Measurements from ENCODE around the gene SPTBN1. TPM values are rescaled to one million over a fixed set of nuclear protein-coding genes. Genes with fewer than 3 reads are reported as not detected.

Gene SPTBN1
- total and polyA plus RNA-seq, 9 of the 15 experiments (the other 6 are each of a cell fraction or from before 2014, with no cell fraction given): 8.9 to 66.8 (median 31.4) TPM

- H2AFZ ChIP-seq (ENCODE audit: low read depth, low read length): no peak overlapping the region
- in situ Hi-C loops (cut with MboI): no loop called here
- ChIA-PET POLR2A (interaction anchor here (0.8 to 2.3 kb wide), 2 partner anchors 9 to 10 kb away, joined by 4 to 5 read pairs; no protein-coding TSS in a partner anchor), CTCF (ENCODE audit: low intra/inter-chr PET ratio) (no interaction called here)
- DNase-seq (ENCODE audit: extremely low read depth in 1 of 4, low spot score in 3 of 4): no peak
- no peak overlapping the region for H3K9ac ChIP-seq (ENCODE audit: insufficient read depth in 1 of 2, low read depth in 2 of 2, low read length in 2 of 2)
- H4K20me1 ChIP-seq (replicated peaks; ENCODE audit: control insufficient read depth, insufficient read depth, low read length): no peaks in the 10 kb centered on the region
- no peaks in the 10 kb centered on the region for H3K9me3 ChIP-seq (replicated peaks; ENCODE audit: control insufficient read depth, insufficient read depth, low read depth, low read length)
- H3K4me2 ChIP-seq (ENCODE audit: insufficient read depth, low read length): no peak overlapping the region
- H3K79me2 ChIP-seq (ENCODE audit: control insufficient read depth, insufficient read depth, low read length): no peaks in the 10 kb centered on the region
- ATAC-seq: no peak
- H3K27ac ChIP-seq (ENCODE audit: extremely low read depth, low read depth, low read length): no peak overlapping the region
- TF ChIP-seq ZNF785 (CRISPR knock-in tag; IDR thresholded peaks at IDR 0.05) (no peak), ZNF507 (tag; conservative IDR thresholded peaks at IDR 0.05) (no peak), MEIS2 (IDR thresholded peaks at IDR 0.05; ENCODE audit: partially characterized antibody) (no peak), PHTF2 (CRISPR knock-in tag; IDR thresholded peaks at IDR 0.05) (no peak), SNRNP70 (optimal IDR thresholded peaks at IDR 0.05; ENCODE audit: low read depth, low read length) (no peak), NFXL1 (CRISPR knock-in tag; IDR thresholded peaks at IDR 0.05) (no peak), SRSF1 (IDR thresholded peaks at IDR 0.05; ENCODE audit: low read depth, low read length) (no peak), ATF4 (CRISPR knock-in tag; IDR thresholded peaks at IDR 0.05) (no peak), NR2F6 (CRISPR knock-in tag; IDR thresholded peaks at IDR 0.05) (no peak), HSF4 (CRISPR knock-in tag; IDR thresholded peaks at IDR 0.05; ENCODE audit: borderline replicate concordance) (no peak)
- TF ChIP-seq, protein P1, sequence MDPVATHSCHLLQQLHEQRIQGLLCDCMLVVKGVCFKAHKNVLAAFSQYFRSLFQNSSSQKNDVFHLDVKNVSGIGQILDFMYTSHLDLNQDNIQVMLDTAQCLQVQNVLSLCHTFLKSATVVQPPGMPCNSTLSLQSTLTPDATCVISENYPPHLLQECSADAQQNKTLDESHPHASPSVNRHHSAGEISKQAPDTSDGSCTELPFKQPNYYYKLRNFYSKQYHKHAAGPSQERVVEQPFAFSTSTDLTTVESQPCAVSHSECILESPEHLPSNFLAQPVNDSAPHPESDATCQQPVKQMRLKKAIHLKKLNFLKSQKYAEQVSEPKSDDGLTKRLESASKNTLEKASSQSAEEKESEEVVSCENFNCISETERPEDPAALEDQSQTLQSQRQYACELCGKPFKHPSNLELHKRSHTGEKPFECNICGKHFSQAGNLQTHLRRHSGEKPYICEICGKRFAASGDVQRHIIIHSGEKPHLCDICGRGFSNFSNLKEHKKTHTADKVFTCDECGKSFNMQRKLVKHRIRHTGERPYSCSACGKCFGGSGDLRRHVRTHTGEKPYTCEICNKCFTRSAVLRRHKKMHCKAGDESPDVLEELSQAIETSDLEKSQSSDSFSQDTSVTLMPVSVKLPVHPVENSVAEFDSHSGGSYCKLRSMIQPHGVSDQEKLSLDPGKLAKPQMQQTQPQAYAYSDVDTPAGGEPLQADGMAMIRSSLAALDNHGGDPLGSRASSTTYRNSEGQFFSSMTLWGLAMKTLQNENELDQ (CRISPR knock-in tag; IDR thresholded peaks at IDR 0.05; ENCODE audit: borderline replicate concordance): no peak
- H3K9me1 ChIP-seq (ENCODE audit: control insufficient read depth, insufficient read depth, low read length): no peaks in the 10 kb centered on the region
- BruUV-seq (replicated peaks): no TSS peak
- no peak for FAIRE-seq
- no peaks in the 10 kb centered on the region for H3K27me3 ChIP-seq (ENCODE audit: control insufficient read depth in 2 of 2, insufficient read depth in 2 of 2, low read length in 2 of 2)
- no peak overlapping the region for H3K4me3 ChIP-seq
- WGBS (ENCODE audit: insufficient coverage, low coverage, missing lambda C conversion rate): 91% methylated on average over 7 of the region's 7 CpGs
- intact Hi-C loops (cut with micrococcal nuclease): no loop called here
- peaks cover 0 to 3% of the 10 kb centered on the region in 2 experiments; a peak in 1 of 5 replicates for H3K4me1 ChIP-seq (replicated peaks in 1 of 2; ENCODE audit: control insufficient read depth in 2 of 2, insufficient read depth in 2 of 2, low read length in 2 of 2)
- H3K36me3 ChIP-seq (ENCODE audit: control insufficient read depth, insufficient read depth, low read length): peaks cover 95% of the 10 kb centered on the region
Measured at GRCh38 chr2:54626131-54626530, 170.0 kb downstream of the SPTBN1 start.

All from K562 (cell line).